Gastroesophageal sphincter (tissue), 4 donors: ENCODE data around the gene THAP12. TPM values are rescaled to one million over a fixed set of nuclear protein-coding genes. Genes with fewer than 3 reads are reported as not detected.

ENCODE experiments used
- ATAC-seq: fragments of 150-250 bp; one replicate; pipeline ENCODE4 v1.9.1; 2016; ENCODE audit warnings: mild to moderate bottlenecking, moderate library complexity
- H3K27ac ChIP-seq, 4 donors: fragments of 200-600 bp; sonication (generic) in 3 of 4; 1 replicate in 3 of 4; 2 replicates in 1 of 4; pipeline ENCODE4 v1.5.1; 2016 to 2019
- H3K27me3 ChIP-seq: fragments of 200-600 bp; sonication (generic); one replicate; pipeline ENCODE4 v1.5.1; 2019
- H3K36me3 ChIP-seq, 2 donors: fragments of 200-600 bp; sonication (generic); one replicate each; pipeline ENCODE4 v1.5.1; 2019; ENCODE audit warnings: control low read depth in 1 of 2
- H3K4me1 ChIP-seq, 3 donors: fragments of 200-600 bp; sonication (generic); 1 replicate in 2 of 3; 2 replicates in 1 of 3; pipeline ENCODE4 v1.5.1; 2016 to 2019; ENCODE audit warnings: control low read depth in 2 of 3
- H3K4me3 ChIP-seq, 2 donors: fragments of 200-600 bp; sonication (generic); one replicate each; pipeline ENCODE4 v1.5.1; 2019; ENCODE audit warnings: mild to moderate bottlenecking in 1 of 2, moderate library complexity in 1 of 2
- H3K9me3 ChIP-seq, 3 donors: fragments of 200-600 bp; sonication (generic); one replicate each; pipeline ENCODE4 v1.5.1; 2017 to 2019; ENCODE audit warnings: control low read depth in 2 of 3
- EP300 ChIP-seq: sonication (generic); formaldehyde crosslinking; IDR thresholded peaks from one replicate; pipeline ENCODE4 v1.6.1; 2017; ENCODE audit warnings: antibody characterized with exemption, mild to moderate bottlenecking
- POLR2A ChIP-seq, 2 donors: fragments of 450-650 bp; IDR thresholded peaks; one replicate each; pipeline ENCODE4 v1.6.1; 2017; ENCODE audit warnings: antibody characterized with exemption in 2 of 2, mild to moderate bottlenecking in 2 of 2, moderate library complexity in 1 of 2
- POLR2AphosphoS5 ChIP-seq: sonication (generic); formaldehyde crosslinking; IDR thresholded peaks from one replicate; pipeline ENCODE4 v1.6.1; 2017; ENCODE audit warnings: antibody characterized with exemption
- WGBS, 2 donors: methylation state at CpG; one replicate each; pipeline ENCODE4 v1.1.5; 2018; ENCODE audit warnings: low coverage in 1 of 2; 5-methylcytosine and 5-hydroxymethylcytosine counted together
- total RNA-seq, 4 donors: library from RNA; depleted of rRNA; stranded (reverse); fragments of >200 nt; gene quantifications; one replicate each; pipeline ENCODE4 v1.1.0, GENCODE V29; 2016
- TF ChIP-seq, protein P1 (sequence below), 4 experiments: fragments of 200-600 bp in 2 of 4; fragments of 450-650 bp in 2 of 4; sonication (generic) in 1 of 4; IDR thresholded peaks; one replicate each; pipeline ENCODE4 v1.5.1; 2017 to 2019; ENCODE audit warnings: antibody characterized with exemption in 4 of 4, mild to moderate bottlenecking in 2 of 4, moderate library complexity in 2 of 4

The THAP12 gene
- total RNA-seq, 4 donors from 2014 or later: 20.7 to 38.6 (median 32.6) TPM

DNA sequence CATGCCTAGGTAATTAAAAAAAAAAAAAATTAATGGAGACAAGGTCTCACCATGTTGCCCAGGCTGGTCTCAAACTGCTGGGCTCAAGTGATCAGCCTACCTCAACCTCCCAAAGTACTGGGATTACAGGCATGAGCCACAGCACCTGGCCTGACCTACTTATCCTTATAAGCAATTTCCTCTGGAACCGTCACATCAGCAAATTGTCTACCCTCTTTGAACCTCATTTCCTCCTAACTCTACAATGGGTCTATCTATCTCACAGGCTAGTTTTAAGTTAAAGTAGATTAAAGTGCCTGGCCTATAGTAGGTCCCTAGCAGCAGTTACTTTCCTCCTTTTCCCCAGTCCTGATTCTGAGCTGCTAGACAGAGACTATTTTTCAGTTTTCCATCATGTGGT lies 43.5 kb downstream of the THAP12 start:
- Histone ChIP-seq H3K4me1 (peaks cover 0 to 7% (median 0%) of the 10 kb centered on the region in 3 donors), H3K27me3 (no peaks in the 10 kb centered on the region), H3K4me3 (no peak overlapping the region), H3K27ac (no peak overlapping the region), H3K36me3 (no peaks in the 10 kb centered on the region), H3K9me3 (no peaks in the 10 kb centered on the region)
- 50 to 83% methylated on average over 1 of the region's 1 CpG for WGBS, 2 donors
- ATAC-seq: no peak
- TF ChIP-seq, protein P1, sequence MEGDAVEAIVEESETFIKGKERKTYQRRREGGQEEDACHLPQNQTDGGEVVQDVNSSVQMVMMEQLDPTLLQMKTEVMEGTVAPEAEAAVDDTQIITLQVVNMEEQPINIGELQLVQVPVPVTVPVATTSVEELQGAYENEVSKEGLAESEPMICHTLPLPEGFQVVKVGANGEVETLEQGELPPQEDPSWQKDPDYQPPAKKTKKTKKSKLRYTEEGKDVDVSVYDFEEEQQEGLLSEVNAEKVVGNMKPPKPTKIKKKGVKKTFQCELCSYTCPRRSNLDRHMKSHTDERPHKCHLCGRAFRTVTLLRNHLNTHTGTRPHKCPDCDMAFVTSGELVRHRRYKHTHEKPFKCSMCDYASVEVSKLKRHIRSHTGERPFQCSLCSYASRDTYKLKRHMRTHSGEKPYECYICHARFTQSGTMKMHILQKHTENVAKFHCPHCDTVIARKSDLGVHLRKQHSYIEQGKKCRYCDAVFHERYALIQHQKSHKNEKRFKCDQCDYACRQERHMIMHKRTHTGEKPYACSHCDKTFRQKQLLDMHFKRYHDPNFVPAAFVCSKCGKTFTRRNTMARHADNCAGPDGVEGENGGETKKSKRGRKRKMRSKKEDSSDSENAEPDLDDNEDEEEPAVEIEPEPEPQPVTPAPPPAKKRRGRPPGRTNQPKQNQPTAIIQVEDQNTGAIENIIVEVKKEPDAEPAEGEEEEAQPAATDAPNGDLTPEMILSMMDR (IDR thresholded peaks at IDR 0.05): no peak
- TF ChIP-seq POLR2AphosphoS5 (no peak), EP300 (no peak), POLR2A (IDR thresholded peaks at IDR 0.05) (no peak)

DNA sequence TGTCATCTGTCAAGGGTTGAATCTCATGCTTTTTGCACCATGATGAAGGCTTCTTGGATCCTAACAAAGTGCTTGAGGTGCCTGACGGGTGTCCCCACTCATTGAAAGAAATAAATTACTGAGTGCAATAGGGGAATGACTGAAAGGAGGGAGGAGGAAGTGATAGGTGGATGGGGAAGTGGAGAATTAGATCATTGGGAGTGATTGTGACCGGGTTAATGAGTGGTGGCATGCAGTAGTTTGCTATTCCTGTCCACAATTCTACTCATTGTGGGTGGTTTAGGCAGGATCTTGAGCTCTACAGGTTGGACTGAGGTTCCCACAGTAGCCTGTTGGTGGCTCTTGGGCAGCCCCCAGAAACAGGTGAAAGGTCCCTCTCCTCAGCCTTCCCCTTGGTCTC lies 44.3 kb downstream of the THAP12 start:
- Histone ChIP-seq H3K27me3 (no peaks in the 10 kb centered on the region), H3K27ac (no peak overlapping the region), H3K4me1 (peaks cover 0 to 7% (median 0%) of the 10 kb centered on the region in 3 donors), H3K36me3 (no peaks in the 10 kb centered on the region), H3K4me3 (no peak overlapping the region), H3K9me3 (no peaks in the 10 kb centered on the region)
- WGBS, 2 donors: 82 to 86% methylated on average over 1 to 2 of the region's 2 CpGs
- TF ChIP-seq EP300: no peak
- no peak for TF ChIP-seq POLR2A (IDR thresholded peaks at IDR 0.05)
- no peak for TF ChIP-seq POLR2AphosphoS5
- TF ChIP-seq, protein P1 (IDR thresholded peaks at IDR 0.05): no peak
- ATAC-seq: no peak

DNA sequence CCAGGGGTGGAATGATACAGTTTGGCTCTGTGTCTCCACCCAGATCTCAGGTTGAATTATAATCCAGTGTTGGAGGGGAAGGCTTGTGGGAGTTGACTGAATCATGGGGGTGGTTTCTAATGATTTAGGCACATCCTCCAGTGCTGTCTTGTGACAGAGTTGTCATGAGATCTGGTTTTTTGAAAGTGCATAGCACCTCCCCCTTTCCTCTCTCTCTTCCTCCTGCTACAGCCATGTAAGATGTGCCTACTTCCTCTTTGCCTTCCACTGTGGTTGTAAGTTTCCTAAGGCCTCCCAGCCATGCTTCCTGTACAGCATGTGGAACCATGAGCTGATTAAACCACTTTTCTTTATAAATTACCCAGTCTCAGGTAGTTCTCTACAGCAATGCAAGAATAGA lies 45.1 kb downstream of the THAP12 start:
- TF ChIP-seq, protein P1 (IDR thresholded peaks at IDR 0.05): no peak
- TF ChIP-seq EP300 (no peak), POLR2AphosphoS5 (no peak), POLR2A (IDR thresholded peaks at IDR 0.05) (no peak)
- H3K36me3 ChIP-seq: no peaks in the 10 kb centered on the region
- H3K4me3 ChIP-seq: no peak overlapping the region
- no peak for ATAC-seq
- H3K4me1 ChIP-seq: peaks cover 0 to 7% (median 0%) of the 10 kb centered on the region in 3 donors
- no peaks in the 10 kb centered on the region for H3K9me3 ChIP-seq
- no peak overlapping the region for H3K27ac ChIP-seq
- no peaks in the 10 kb centered on the region for H3K27me3 ChIP-seq

DNA sequence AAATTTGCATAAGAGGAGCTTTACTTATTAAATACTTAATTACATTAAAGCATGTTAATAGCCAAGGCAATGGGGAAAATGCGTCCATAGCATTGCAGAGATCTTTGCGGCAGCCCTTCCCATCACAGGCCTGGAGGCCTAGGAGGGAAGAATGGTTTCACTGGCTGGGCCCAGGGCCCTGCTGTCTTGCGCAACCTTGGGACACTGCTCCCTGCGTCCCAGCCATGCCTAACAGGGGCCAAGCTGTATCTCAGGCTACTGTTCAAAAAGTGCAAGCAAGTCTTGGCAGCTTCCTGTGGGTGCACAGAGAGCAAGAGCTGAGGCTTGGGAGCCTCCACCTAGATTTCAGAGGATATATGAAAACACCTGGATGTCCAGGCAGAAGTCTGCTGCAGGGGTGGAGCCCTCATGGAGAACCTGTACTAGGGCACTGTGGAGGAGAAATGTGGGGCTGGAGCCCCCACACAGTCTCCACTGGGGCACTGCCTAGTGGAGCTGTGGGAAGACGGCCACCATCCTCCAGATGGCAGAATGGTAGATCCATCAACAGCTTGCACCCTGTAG lies 46.0 kb downstream of the THAP12 start:
- no peak for TF ChIP-seq POLR2A (IDR thresholded peaks at IDR 0.05)
- Histone ChIP-seq H3K36me3 (no peaks in the 10 kb centered on the region), H3K4me3 (no peak overlapping the region), H3K27ac (no peak overlapping the region), H3K27me3 (no peaks in the 10 kb centered on the region), H3K9me3 (no peaks in the 10 kb centered on the region), H3K4me1 (peaks cover 0 to 6% (median 0%) of the 10 kb centered on the region in 3 donors)
- ATAC-seq: no peak
- whole genome bisulfite sequencing, 2 donors: 95 to 96% methylated on average over 2 to 4 of the region's 5 CpGs

DNA sequence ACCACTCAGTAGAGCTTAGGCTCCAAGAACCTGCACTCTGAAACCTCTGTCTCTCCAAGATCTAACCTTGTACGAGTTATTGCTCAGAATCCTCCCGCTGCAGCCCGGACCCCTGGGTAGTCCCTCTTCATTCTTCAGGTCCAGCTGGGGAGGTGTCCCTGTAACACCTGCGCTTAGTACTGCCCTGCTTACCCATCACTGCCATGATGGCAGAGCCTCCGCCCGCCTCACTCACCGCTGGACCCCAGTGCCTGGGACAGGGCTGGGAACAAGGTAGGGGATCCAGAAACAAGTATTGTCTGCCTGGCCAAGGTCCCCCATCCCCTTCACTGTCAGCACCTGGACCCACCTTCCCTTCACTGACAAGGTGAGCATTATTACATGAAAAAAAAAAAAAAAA lies 50.3 kb downstream of the THAP12 start:
- WGBS, 2 donors: 82% methylated on average over 2 of the region's 7 CpGs; no CpG with 5 or more reads in 1 of the 2 donors
- no peak for ATAC-seq

More for the DNA sequence above, 50.3 kb downstream of the THAP12 start:
- no peaks in the 10 kb centered on the region for H3K27me3 ChIP-seq
- H3K4me1 ChIP-seq: no peaks in the 10 kb centered on the region
- H3K4me3 ChIP-seq: no peak overlapping the region
- no peak overlapping the region for H3K27ac ChIP-seq
- TF ChIP-seq EP300 (no peak), POLR2A (IDR thresholded peaks at IDR 0.05) (no peak), POLR2AphosphoS5 (no peak)
- TF ChIP-seq, protein P1 (IDR thresholded peaks at IDR 0.05): no peak
- no peaks in the 10 kb centered on the region for H3K36me3 ChIP-seq
- H3K9me3 ChIP-seq: no peaks in the 10 kb centered on the region
